Effector memory CD8-positive, alpha-beta T cell (primary cell): ENCODE results near the gene NANOG.
"Not testable (repeated sequence)": the region's sequence is repeated elsewhere in the genome, so short reads cannot be mapped to it uniquely, and the experiment has no call there.

Source experiments
- ATAC-seq: fragments of 150-1000 bp; cut with Tn5 transposase; replicated peaks from 2 replicates; pipeline ENCODE4 v1.10.0; 2021; ENCODE audit warnings: mild to moderate bottlenecking, moderate library complexity
- DNase-seq, 3 experiments: peaks; one replicate each; pipeline ENCODE4 v3.0.0; 2021
- H3K27ac Mint-ChIP-seq, 2 donors: one replicate each; pipeline ENCODE4 v1.8.0; 2022; ENCODE audit warnings: mild to moderate bottlenecking in 2 of 2, mixed read lengths in 2 of 2, moderate library complexity in 2 of 2
- H3K27me3 Mint-ChIP-seq, 2 donors: one replicate each; pipeline ENCODE4 v1.8.0; 2022; ENCODE audit warnings: mixed read lengths in 2 of 2
- H3K36me3 Mint-ChIP-seq: one replicate; pipeline ENCODE4 v1.8.0; 2022; ENCODE audit warnings: mild to moderate bottlenecking, moderate library complexity, mixed read lengths; ENCODE audit not compliant: insufficient read depth
- H3K4me1 Mint-ChIP-seq, 2 donors: one replicate each; pipeline ENCODE4 v1.8.0; 2022; ENCODE audit warnings: low read depth in 2 of 2, mixed read lengths in 2 of 2
- H3K4me3 Mint-ChIP-seq, 2 donors: one replicate each; pipeline ENCODE4 v1.8.0; 2022; ENCODE audit warnings: mild to moderate bottlenecking in 2 of 2, mixed read lengths in 2 of 2, moderate library complexity in 2 of 2
- H3K9me3 Mint-ChIP-seq, 2 donors: one replicate each; pipeline ENCODE4 v1.8.0; 2022; ENCODE audit warnings: mixed read lengths in 2 of 2
- total RNA-seq, 9 experiments: gene quantifications; one replicate each; lab custom pipeline; 2026; lab: John Stamatoyannopoulos, UW

The NANOG gene
- 0 reads per million in 9 experiments for total RNA-seq

DNA sequence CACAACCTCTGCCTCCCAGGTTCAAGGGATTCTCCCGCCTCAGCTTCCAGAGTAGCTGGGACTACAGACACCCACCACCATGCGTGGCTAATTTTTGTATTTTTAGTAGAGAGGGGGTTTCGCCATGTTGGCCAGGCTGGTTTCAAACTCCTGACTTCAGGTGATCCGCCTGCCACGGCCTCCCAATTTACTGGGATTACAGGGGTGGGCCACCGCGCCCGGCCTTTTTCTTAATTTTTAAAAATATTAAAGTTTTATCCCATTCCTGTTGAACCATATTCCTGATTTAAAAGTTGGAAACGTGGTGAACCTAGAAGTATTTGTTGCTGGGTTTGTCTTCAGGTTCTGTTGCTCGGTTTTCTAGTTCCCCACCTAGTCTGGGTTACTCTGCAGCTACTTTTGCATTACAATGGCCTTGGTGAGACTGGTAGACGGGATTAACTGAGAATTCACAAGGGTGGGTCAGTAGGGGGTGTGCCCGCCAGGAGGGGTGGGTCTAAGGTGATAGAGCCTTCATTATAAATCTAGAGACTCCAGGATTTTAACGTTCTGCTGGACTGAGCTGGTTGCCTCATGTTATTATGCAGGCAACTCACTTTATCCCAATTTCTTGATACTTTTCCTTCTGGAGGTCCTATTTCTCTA, at the start of gene NANOG:
TSS of gene NANOG (plus strand) at position 519 of the 645 bp plus-strand sequence. CDS start 213 bp downstream, outside the sequence.
- H3K4me1 Mint-ChIP-seq, DNase-seq, H3K9me3 Mint-ChIP-seq, H3K4me3 Mint-ChIP-seq, H3K27ac Mint-ChIP-seq, ATAC-seq, H3K36me3 Mint-ChIP-seq: not testable (repeated sequence)
- peaks cover 41 to 57% of the 10 kb centered on the region in 2 donors for H3K27me3 Mint-ChIP-seq

DNA sequence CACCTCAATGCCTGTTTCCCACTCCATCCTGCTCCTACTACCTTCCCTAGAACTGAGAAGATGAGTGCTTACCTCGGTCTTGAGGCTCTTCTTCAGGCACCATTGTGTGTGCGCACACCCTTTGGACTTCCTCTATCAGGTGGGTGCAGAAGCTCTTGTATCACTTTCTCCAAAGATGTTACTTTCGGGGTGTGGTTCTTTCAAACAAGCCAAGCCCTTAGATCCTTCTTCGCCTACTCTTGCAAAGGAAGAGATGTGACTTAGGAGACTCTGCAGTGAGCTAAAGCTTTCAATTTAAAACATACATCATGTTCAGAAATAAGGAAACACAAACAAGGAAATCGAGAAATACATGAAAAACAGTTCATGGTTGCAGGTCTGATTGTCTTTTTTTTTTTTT, 42.0 kb upstream of the NANOG start, which contains the start of gene CLEC4C:
TSS of gene CLEC4C (minus strand) at position 130 of the 400 bp plus-strand sequence. CDS start at position 103, 27 bp downstream.
- DNase-seq (no peak), ATAC-seq (no peak)
- Mint-ChIP-seq H3K27ac (no peak within 1 kb of the TSS), H3K36me3 (no peaks in the 10 kb centered on the region), H3K9me3 (no peaks in the 10 kb centered on the region), H3K4me1 (peaks cover 0 to 2% of the 10 kb centered on the region in 2 donors), H3K27me3 (peaks cover 0 to 9% of the 10 kb centered on the region in 2 donors), H3K4me3 (no peak within 1 kb of the TSS)

- Mint-ChIP-seq H3K27ac (peak overlapping the region in 1 of 2 donors; percentile 66), H3K27me3 (peaks cover 0 to 9% of the 10 kb centered on the region in 2 donors), H3K4me1 (peaks cover 4 to 5% of the 10 kb centered on the region in 2 donors), H3K4me3 (no peak overlapping the region), H3K36me3 (no peaks in the 10 kb centered on the region), H3K9me3 (no peaks in the 10 kb centered on the region)
- DNase-seq (no peak), ATAC-seq (no peak)
Measured at GRCh38 chr12:7748852-7749251, 40.4 kb upstream of the NANOG start.

DNA sequence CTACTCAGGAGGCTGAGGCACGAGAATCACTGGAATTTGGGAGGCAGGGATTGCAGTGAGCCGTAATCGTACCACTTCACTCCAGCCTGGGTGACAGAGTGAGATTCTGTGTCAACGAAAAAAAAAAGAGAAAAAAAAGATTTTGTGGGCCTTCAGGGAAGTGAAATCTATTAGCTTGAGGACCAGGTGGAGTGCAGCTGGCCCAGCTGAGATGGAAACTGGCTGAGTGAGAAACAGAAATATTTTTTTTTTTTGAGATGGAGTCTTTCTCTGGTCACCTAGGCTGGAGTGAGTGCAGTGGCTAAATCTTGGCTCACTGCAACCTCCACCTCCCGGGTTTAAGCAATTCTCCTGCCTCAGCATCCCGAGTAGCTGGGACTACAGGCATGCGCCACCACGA, 39.8 kb upstream of the NANOG start:
- H3K4me1 Mint-ChIP-seq: peaks cover 4 to 5% of the 10 kb centered on the region in 2 donors
- H3K4me3 Mint-ChIP-seq: no peak overlapping the region
- H3K36me3 Mint-ChIP-seq: no peaks in the 10 kb centered on the region
- DNase-seq (no peak), ATAC-seq (no peak)
- peaks cover 0 to 9% of the 10 kb centered on the region in 2 donors for H3K27me3 Mint-ChIP-seq
- no peaks in the 10 kb centered on the region for H3K9me3 Mint-ChIP-seq
- H3K27ac Mint-ChIP-seq: peak overlapping the region in 1 of 2 donors; percentile 66

GRCh38 chr12:7750350-7750749, 38.9 kb upstream of the NANOG start:
- no peak for DNase-seq
- H3K27me3 Mint-ChIP-seq: peaks cover 0 to 9% of the 10 kb centered on the region in 2 donors
- H3K36me3 Mint-ChIP-seq: no peaks in the 10 kb centered on the region
- no peaks in the 10 kb centered on the region for H3K9me3 Mint-ChIP-seq
- peak overlapping the region in 1 of 2 donors; percentile 26 for H3K27ac Mint-ChIP-seq
- ATAC-seq: no peak
- H3K4me1 Mint-ChIP-seq: peaks cover 4 to 6% of the 10 kb centered on the region in 2 donors
- H3K4me3 Mint-ChIP-seq: peak overlapping the region in 1 of 2 donors; percentile 44

DNA sequence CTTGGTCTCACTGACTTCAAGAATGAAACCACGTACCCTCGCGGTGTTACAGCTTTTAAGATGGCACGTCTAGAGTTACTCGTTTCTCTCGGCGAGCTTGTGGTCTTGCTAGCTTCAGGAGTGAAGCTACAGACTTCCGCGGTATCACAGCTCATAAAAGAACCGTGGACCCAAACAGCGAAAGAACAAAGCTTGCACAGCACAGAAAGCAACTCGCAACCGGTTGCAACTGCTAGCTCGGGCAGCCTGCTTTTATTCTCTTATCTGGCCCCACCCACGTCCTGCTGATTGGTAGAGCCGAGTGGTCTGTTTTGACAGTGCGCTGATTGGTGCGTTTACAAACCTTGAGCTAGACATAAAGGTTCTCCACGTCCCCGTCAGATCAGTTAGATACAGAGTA, 37.8 kb upstream of the NANOG start:
- H3K9me3 Mint-ChIP-seq: no peaks in the 10 kb centered on the region
- no peak for DNase-seq

GRCh38 chr12:7751941-7752922, 37.0 kb upstream of the NANOG start:
- Mint-ChIP-seq H3K4me3 (peak overlapping the region; percentile 37 to 44), H3K4me1 (peaks cover 8 to 14% of the 10 kb centered on the region in 2 donors), H3K27ac (peak overlapping the region in 1 of 2 donors; percentile 63)
- not testable (repeated sequence) for H3K27me3 Mint-ChIP-seq, H3K36me3 Mint-ChIP-seq, DNase-seq, H3K9me3 Mint-ChIP-seq
- peak; percentile 51 for ATAC-seq

More for the DNA sequence above, 37.8 kb upstream of the NANOG start:
- peak overlapping the region; percentile 37 to 44 for H3K4me3 Mint-ChIP-seq
- H3K27ac Mint-ChIP-seq: peak overlapping the region in 1 of 2 donors; percentile 63
- peaks cover 9 to 14% of the 10 kb centered on the region in 2 donors for H3K4me1 Mint-ChIP-seq
- ATAC-seq: no peak
- peaks cover 0 to 9% of the 10 kb centered on the region in 2 donors for H3K27me3 Mint-ChIP-seq
- peaks cover 2% of the 10 kb centered on the region for H3K36me3 Mint-ChIP-seq

DNA sequence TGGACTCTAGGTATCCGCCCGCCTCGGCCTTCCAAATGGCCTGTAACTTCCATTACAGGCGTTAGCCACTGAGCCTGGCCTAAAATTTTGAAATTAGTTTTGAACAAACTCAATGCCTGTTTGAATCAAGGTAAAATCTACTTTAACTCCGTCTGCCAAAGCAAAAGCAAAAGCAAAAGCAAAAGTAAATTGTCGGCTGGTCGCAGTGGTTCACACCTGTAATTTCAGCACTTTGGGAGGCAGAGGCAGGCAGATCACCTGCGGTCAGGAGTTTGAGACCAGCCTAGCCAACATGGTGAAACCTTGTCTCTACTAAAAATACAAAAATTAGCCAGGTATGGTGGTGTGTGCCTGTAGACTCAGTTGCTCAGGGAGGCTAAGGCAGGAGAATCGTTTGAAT, 33.5 kb upstream of the NANOG start:
- Mint-ChIP-seq H3K27ac (peak overlapping the region; percentile 86 to 90), H3K4me3 (peak overlapping the region; percentile 58 to 66), H3K4me1 (peaks cover 7 to 14% of the 10 kb centered on the region in 2 donors)
- ATAC-seq (peak; percentile 52), DNase-seq (peak; percentile 4 to 33 (median 18))
- not testable (repeated sequence) for H3K36me3 Mint-ChIP-seq, H3K9me3 Mint-ChIP-seq, H3K27me3 Mint-ChIP-seq

DNA sequence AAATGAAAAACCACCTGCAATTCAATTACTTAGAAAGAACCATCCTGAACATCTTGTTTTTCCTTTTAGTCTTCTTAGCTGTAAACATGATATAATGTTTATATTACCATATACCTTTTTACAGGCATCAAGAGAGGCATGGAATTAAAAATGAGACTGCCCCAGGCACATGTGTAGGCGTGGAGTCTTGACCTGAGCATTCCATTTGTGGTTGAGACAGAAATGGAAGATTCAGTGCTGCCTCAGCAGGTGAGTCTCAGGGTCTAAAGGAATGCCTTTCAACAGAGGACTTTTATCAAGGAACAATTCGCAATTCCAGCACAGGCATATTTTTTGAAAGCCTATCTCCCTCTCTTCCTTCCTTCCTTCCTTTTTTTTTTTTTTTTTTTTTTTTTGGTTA, 32.2 kb upstream of the NANOG start:
- no peak for ATAC-seq
- Mint-ChIP-seq H3K36me3 (peaks cover 2% of the 10 kb centered on the region), H3K27me3 (no peaks in the 10 kb centered on the region), H3K9me3 (no peaks in the 10 kb centered on the region), H3K4me3 (no peak overlapping the region), H3K4me1 (peaks cover 7 to 14% of the 10 kb centered on the region in 2 donors), H3K27ac (no peak overlapping the region)
- DNase-seq: no peak

DNA sequence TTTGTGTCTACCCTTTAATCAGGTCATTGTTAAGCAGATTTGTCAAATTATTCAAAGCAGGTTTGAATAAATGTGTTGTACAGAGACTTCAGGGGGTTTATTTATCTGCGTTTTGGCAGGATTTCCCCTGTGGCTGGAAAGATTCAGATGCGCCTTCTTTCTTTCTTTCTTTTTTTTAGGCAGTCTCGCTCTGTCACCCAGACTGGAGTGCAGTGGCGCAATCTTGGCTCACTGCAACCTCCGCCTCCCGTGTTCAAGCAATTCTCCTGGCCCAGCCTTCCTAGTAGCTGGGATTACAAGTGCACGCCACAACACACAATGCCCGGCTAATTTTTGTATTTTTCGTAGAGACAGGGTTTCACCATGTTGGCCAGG, 30.4 kb upstream of the NANOG start:
- Mint-ChIP-seq H3K4me1 (peaks cover 5 to 10% of the 10 kb centered on the region in 2 donors), H3K27me3 (peaks cover 6 to 8% of the 10 kb centered on the region in 2 donors), H3K9me3 (no peaks in the 10 kb centered on the region), H3K36me3 (peaks cover 2% of the 10 kb centered on the region), H3K27ac (no peak overlapping the region), H3K4me3 (no peak overlapping the region)
- DNase-seq (no peak), ATAC-seq (no peak)

- DNase-seq (no peak), ATAC-seq (no peak)
- Mint-ChIP-seq H3K27me3 (peaks cover 6 to 7% of the 10 kb centered on the region in 2 donors), H3K36me3 (no peaks in the 10 kb centered on the region), H3K27ac (no peak overlapping the region), H3K4me1 (no peaks in the 10 kb centered on the region), H3K9me3 (no peaks in the 10 kb centered on the region), H3K4me3 (no peak overlapping the region)
Measured at GRCh38 chr12:7769999-7770398, 19.2 kb upstream of the NANOG start.

DNA sequence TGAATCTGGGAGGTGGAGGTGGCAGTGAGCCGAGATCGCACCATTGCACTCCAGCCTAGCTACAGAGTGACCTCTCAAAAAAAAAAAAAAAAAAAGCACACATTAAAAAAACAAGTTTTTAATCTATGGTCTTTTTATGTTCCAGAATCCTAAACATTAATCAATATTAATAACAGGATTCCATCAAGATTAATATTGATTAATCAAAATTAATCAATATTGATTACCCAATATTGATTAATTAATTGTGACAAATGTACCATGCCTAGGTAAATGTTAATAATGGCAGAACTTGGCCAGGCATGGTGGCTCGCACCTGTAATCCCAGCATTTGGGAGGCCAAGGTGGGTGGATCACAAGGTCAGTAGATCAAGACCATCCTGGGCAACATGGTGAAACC, 7.9 kb upstream of the NANOG start:
- Mint-ChIP-seq H3K4me1 (no peaks in the 10 kb centered on the region), H3K36me3 (no peaks in the 10 kb centered on the region), H3K9me3 (no peaks in the 10 kb centered on the region), H3K27ac (no peak overlapping the region), H3K27me3 (peaks cover 5 to 7% of the 10 kb centered on the region in 2 donors), H3K4me3 (no peak overlapping the region)
- DNase-seq: no peak
- no peak for ATAC-seq

- no peak for ATAC-seq
- DNase-seq: no peak
- Mint-ChIP-seq H3K27me3 (peaks cover 13% of the 10 kb centered on the region in 2 donors), H3K9me3 (no peaks in the 10 kb centered on the region), H3K36me3 (no peaks in the 10 kb centered on the region), H3K4me1 (no peaks in the 10 kb centered on the region), H3K4me3 (no peak overlapping the region), H3K27ac (no peak overlapping the region)
Measured at GRCh38 chr12:7782055-7782454, 7.1 kb upstream of the NANOG start.
